Mucosa of stomach (tissue), 1 donor: ENCODE data around the gene DISP2.

ENCODE experiments used
- H3K27me3 ChIP-seq: one replicate; pipeline ENCODE4 v1.7.0; 2013; ENCODE audit warnings: mild to moderate bottlenecking, low read length; ENCODE audit not compliant: control insufficient read depth, insufficient read depth
- H3K36me3 ChIP-seq: one replicate; pipeline ENCODE4 v1.7.0; 2013; ENCODE audit warnings: low read length; ENCODE audit not compliant: control insufficient read depth, insufficient read depth
- H3K4me1 ChIP-seq: one replicate; pipeline ENCODE4 v1.7.0; 2013; ENCODE audit warnings: mild to moderate bottlenecking, low read length; ENCODE audit not compliant: control insufficient read depth, insufficient read depth
- H3K4me3 ChIP-seq: one replicate; pipeline ENCODE4 v1.7.0; 2013; ENCODE audit warnings: low read length
- H3K9ac ChIP-seq: one replicate; pipeline ENCODE4 v1.7.0; 2013; ENCODE audit warnings: mild to moderate bottlenecking, low read length, moderate library complexity
- H3K9me3 ChIP-seq: one replicate; pipeline ENCODE4 v1.7.0; 2013; ENCODE audit warnings: mild to moderate bottlenecking, low read length, moderate library complexity; ENCODE audit not compliant: control insufficient read depth
- donor health status: Pancreatic carcinoma.

The DISP2 gene

DNA sequence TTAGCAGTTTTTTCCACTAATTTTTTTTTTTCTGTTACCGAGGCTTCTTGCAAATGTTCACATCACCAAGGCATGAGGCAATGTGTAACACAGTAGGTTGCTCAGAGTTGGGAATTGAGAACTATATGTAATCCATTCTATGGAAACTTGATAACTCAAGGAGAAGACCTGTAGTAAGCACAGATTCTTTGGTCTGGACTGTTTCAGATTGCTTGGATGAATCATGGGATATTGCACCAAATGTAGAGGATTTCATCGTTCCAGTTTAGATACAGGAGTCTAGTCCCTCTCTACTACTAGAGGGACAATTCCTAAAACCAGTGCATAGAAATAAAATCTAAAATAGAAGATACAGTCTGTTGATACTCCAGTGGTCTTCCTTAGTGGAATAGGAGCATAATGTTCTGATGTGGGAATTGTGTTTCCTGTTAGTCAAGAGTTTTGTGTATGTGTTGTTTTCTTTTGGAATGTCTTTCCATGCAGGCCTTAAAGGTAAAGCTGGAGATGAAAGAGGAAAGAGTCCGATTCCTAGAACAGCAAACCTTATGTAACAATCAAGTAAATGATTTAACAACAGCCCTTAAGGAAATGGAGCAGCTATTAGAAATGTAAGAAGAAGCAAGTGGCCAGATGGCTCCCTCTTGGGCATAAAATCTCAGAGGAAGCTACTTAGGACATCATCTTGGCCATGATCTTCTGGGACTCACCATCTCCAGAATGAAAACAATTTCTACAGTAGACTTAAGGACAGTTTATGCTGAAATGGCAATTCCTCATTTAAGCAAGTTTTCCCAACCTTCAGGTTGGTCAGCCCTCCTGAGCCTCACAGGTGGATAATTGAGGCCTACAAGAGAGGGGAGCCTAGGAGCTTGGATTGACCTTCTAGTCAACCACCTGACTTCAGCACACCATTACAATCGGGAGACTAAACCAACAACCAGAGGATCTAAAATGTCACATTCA, 35.2 kb downstream of the DISP2 start:
- Histone ChIP-seq H3K9ac (no peak overlapping the region), H3K36me3 (no peaks in the 10 kb centered on the region), H3K9me3 (no peaks in the 10 kb centered on the region), H3K4me1 (no peaks in the 10 kb centered on the region), H3K27me3 (no peaks in the 10 kb centered on the region), H3K4me3 (no peak overlapping the region)

DNA sequence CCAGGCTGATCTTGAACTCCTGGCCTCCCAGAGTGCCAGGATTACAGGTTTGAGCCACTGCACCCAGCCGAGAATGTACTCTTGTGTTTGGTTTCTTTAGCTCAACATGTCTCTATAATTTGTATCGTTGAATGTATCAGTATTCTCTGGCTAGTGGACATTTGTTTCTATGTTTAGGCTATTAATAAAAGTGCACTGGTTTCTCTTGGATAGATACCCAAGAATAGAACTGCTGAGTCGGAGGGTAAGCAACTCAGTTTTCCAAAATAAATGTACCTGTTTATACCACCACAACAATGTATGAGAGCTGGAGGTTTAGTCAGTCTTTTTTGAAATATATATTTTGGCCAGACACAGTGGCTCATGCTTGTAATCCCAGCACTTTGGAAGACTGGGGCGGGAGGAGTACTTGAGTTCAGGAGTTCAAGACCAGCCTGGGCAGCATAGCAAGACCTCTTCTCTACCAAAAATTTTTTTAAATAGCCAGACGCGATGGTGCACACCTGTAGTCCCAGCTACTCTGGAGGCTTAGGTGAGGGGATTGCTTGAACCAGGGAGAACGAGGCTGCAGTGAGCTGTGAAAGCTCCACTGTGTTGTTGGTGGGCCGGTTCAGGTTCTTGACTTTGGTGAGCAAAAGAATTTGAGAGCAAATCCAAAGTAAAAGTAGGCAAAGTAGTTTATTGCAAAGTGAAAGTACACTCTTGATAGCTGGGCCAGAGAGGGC, 39.8 kb downstream of the DISP2 start:
- Histone ChIP-seq H3K4me3 (no peak overlapping the region), H3K4me1 (no peaks in the 10 kb centered on the region), H3K27me3 (no peaks in the 10 kb centered on the region), H3K9ac (no peak overlapping the region), H3K36me3 (no peaks in the 10 kb centered on the region), H3K9me3 (no peaks in the 10 kb centered on the region)

DNA sequence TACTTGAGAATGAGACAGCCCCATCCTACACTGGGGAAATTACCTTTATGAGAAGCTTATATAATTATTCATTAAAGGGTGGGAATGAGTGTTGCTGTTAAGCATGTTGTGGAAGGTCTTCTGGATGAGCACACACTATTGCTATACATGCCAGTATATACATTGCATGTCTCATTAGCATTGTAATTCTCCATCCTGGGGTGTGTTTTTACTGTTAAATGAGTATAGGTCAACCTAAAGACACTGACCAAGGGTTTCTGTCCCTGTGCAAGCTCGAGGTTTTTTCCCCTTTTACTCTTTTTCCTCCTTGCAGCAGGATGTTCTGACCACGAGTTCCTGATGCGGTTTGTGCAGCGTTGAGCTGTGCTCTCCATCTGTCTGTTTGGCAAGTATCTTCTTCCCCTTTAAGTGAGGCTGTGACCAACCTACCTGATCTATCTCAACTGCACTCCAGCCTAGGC, 40.4 kb downstream of the DISP2 start:
- Histone ChIP-seq H3K9me3 (no peaks in the 10 kb centered on the region), H3K36me3 (no peaks in the 10 kb centered on the region)

DNA sequence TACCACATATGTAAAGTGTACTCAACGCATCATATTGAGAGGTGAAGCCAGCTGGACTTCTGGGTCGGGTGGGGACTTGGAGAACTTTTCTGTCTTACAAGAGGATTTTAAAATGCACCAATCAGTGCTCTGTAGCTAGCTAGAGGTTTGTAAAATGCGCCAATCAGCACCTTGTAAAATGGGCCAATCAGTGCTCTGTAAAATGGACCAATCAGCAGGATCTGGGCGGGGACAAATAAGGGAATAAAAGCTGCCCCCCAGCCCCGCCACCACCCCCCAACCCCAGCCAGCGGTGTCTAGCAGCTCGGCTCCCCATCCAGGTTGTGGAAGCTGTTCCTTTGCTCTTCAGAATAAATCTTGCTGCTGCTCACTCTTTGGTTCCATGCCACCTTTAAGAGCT, 41.4 kb downstream of the DISP2 start:
- H3K4me3 ChIP-seq = no peak overlapping the region
- no peaks in the 10 kb centered on the region for H3K9me3 ChIP-seq
- H3K9ac ChIP-seq = no peak overlapping the region
- no peaks in the 10 kb centered on the region for H3K36me3 ChIP-seq
- no peaks in the 10 kb centered on the region for H3K4me1 ChIP-seq
- H3K27me3 ChIP-seq = no peaks in the 10 kb centered on the region

More for the DNA sequence above, 40.4 kb downstream of the DISP2 start:
- Histone ChIP-seq H3K27me3 (no peaks in the 10 kb centered on the region), H3K9ac (no peak overlapping the region), H3K4me1 (no peaks in the 10 kb centered on the region), H3K4me3 (no peak overlapping the region)

DNA sequence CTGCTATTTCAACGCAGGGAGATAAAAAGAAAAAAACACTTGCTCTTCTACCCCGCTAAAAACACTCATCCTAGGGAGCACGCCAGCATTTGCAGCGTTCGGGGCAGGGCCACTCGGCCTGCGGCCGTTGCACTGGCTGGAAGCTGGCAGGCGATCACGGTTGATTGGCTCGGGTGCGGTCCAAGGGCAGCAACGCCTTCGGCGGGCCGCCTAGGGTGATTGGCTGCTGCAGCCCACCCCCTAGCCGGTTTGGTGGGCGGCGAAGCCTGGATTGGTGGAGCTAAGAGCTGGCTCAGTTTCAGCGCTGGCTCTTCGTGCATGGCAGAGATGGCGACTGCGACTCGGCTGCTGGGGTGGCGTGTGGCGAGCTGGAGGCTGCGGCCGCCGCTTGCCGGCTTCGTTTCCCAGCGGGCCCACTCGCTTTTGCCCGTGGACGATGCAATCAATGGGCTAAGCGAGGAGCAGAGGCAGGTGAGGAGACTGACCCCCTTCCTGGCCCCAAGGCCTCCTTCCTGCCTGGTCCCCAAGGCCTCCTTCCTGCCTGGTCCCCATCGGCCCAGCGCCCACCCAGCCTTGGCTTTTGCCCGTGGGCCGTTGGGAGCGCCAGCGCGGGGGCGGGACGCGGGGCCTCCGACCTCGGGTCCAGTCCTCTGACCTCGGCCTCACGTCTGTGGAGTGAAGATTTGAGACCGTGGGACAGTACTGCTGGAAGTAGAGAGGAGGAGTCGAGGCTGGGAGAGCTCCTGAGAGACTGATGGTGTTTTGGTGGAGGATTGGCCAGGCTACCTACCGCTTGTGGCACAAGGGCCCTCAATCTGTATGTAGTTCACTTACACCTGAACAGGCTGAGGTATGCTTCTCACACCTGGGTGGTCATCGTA, 47.7 kb downstream of the DISP2 start, which contains the start of gene IVD:
IVD (plus strand) TSS at position 295 of the 881 bp plus-strand sequence; CDS start at position 328, 33 bp downstream.
- peaks cover 8% of the 10 kb centered on the region for H3K4me1 ChIP-seq
- peak within 1 kb of the TSS; percentile 83 for H3K9ac ChIP-seq
- no peaks in the 10 kb centered on the region for H3K9me3 ChIP-seq
- no peaks in the 10 kb centered on the region for H3K27me3 ChIP-seq
- no peaks in the 10 kb centered on the region for H3K36me3 ChIP-seq
- H3K4me3 ChIP-seq = peak within 1 kb of the TSS; percentile 87

DNA sequence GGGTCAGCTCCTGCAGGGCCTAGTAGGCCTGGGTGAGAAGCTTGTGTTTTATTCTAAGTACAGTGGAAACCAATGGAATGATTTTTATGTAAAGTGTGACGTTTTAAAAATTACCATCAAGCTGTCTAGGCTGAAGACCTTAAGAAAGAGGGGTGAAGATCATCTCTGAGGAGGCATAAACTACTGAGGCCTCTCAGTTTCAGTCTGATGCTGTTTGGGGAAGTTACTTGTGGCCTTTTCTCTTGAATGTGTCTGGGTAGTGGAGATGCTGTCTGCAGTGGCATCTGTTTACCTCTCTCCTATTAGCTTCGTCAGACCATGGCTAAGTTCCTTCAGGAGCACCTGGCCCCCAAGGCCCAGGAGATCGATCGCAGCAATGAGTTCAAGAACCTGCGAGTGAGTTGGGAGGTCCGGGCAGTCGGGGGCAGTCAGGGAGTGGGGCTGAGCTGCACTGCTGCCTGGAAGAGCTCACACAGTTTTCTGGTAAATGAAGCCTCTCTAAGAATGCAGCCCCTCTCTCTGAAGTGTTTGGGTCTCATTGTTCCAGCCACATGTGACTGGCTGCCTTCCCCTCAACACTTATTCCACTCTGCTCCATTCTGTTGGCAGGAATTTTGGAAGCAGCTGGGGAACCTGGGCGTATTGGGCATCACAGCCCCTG, 49.4 kb downstream of the DISP2 start:
- Histone ChIP-seq H3K9ac (no peak overlapping the region), H3K4me1 (peaks cover 17% of the 10 kb centered on the region), H3K27me3 (no peaks in the 10 kb centered on the region), H3K4me3 (no peak overlapping the region), H3K9me3 (no peaks in the 10 kb centered on the region), H3K36me3 (peaks cover 9% of the 10 kb centered on the region)

DNA sequence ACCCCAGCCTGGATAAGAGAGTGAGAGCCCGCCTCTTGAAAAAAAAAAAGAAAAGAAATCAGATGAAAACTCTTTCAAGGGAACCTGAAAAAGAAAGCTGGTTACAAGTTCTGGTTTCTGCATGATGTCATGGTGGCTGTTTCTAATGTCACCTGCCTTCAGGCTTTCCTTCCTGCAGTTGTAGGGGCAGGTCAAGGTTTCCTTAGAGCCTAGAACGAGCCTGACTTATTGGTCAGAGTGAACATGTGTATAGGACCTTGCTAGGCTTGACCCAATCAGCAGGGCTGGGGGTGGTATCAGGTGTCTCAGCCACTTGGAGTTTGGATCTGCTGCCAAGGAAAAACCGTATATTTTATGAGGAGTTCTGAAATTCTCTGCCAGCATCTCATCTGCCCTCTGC, 51.3 kb downstream of the DISP2 start:
- Histone ChIP-seq H3K27me3 (no peaks in the 10 kb centered on the region), H3K4me3 (no peak overlapping the region), H3K9me3 (no peaks in the 10 kb centered on the region), H3K4me1 (peaks cover 21% of the 10 kb centered on the region), H3K36me3 (peaks cover 13% of the 10 kb centered on the region), H3K9ac (no peak overlapping the region)

DNA sequence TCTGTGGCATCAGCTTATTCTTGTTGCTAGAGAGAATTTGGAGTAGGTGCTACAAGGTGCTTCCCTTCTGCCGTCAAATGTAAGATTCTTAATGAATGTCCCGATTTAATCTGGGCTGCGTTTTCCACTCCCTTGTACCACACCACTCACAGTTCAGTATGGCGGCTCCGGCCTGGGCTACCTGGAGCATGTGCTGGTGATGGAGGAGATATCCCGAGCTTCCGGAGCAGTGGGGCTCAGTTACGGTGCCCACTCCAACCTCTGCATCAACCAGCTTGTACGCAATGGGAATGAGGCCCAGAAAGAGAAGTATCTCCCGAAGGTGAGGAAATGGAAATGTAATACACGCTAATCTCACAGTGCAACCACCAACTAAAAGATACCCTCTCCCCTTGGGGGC, 52.5 kb downstream of the DISP2 start:
- Histone ChIP-seq H3K27me3 (no peaks in the 10 kb centered on the region), H3K36me3 (peaks cover 20% of the 10 kb centered on the region), H3K4me3 (no peak overlapping the region), H3K9me3 (no peaks in the 10 kb centered on the region), H3K4me1 (peaks cover 21% of the 10 kb centered on the region), H3K9ac (no peak overlapping the region)

DNA sequence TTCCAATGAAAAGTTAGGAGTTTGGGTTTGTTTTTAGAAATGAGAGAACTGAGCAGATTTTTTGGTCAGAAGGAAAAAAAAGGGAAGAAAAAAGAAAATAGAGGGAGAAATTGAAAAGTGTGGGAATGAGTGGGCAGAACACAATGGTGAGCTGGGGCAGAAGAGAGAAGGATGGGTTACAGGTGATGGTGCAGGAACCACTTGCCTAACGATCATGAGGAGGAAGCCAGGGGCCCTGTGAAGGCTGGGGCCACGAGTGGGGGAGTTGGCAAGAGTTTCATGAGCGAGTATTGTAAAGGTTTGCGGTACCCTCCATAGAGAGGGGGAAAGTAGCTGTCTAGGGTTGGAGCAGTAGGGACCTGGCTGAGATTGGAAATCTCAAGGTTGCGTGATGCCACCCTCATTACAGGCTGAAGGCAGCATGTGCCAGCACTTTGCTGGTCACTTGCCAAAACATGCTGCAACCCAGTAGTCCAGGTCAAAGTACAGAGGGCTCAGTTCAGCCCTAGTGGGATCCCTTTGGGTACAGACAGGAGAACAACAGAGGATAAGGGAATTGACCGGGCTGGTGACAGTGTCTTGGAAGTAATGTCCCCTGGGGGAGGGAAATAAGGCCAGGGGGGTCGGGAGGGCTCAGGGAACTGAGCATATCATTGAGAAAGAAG, 54.2 kb downstream of the DISP2 start:
- Histone ChIP-seq H3K36me3 (peaks cover 28% of the 10 kb centered on the region), H3K9me3 (no peaks in the 10 kb centered on the region), H3K9ac (no peak overlapping the region), H3K4me3 (no peak overlapping the region), H3K4me1 (peaks cover 13% of the 10 kb centered on the region), H3K27me3 (no peaks in the 10 kb centered on the region)

DNA sequence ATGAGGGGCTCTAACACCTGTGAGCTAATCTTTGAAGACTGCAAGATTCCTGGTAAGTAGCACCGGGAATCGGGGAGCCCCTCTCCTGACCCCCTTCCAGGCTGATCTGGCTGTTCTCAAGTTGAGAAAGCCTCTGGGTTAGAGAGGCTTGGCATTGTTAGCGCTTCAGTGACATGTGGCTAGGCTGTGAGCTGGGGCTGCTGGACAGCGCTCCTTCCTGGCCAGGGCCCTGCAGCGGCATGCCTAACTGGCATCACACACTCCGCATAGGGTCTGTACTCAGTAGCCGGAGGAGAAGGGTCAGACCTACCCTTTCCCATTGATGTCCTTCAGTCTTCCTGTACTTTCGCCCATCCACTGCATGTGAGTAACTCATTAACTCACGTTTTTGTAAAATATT, 55.0 kb downstream of the DISP2 start:
- no peaks in the 10 kb centered on the region for H3K27me3 ChIP-seq
- H3K4me3 ChIP-seq = no peak overlapping the region
- peaks cover 28% of the 10 kb centered on the region for H3K36me3 ChIP-seq
- H3K4me1 ChIP-seq = peaks cover 13% of the 10 kb centered on the region
- H3K9ac ChIP-seq = no peak overlapping the region
- H3K9me3 ChIP-seq = no peaks in the 10 kb centered on the region

DNA sequence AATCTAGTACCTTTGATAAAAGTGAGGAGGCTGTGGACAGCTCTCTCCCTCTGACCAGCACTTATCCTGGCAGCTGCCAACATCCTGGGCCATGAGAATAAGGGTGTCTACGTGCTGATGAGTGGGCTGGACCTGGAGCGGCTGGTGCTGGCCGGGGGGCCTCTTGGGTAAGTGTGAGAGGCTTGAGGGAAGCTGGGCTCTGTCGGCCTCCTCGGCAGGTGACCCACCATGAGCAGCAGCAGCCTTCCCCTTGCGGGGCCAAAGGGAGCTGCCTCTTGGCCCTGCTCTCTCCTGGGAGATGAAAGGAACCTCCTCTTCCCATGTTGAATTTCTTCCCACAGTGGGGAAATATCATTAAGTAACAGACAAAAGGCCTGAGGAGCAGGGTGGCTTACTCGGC, 56.8 kb downstream of the DISP2 start:
- Histone ChIP-seq H3K27me3 (no peaks in the 10 kb centered on the region), H3K9ac (no peak overlapping the region), H3K4me3 (no peak overlapping the region), H3K9me3 (no peaks in the 10 kb centered on the region), H3K4me1 (peaks cover 13% of the 10 kb centered on the region), H3K36me3 (peaks cover 28% of the 10 kb centered on the region)
